Subcutaneous abdominal adipose tissue (tissue), 5 donors: ENCODE results near the gene FGFR1OP2.
"Not testable (repeated sequence)": the region's sequence is repeated elsewhere in the genome, so short reads cannot be mapped to it uniquely, and the experiment has no call there.

Source experiments
- H3K27ac ChIP-seq: one replicate; pipeline ENCODE4 v1.7.0; 2013; ENCODE audit warnings: low read depth, mild to moderate bottlenecking, inconsistent platforms, low read length, moderate library complexity
- H3K27me3 ChIP-seq, 5 donors: one replicate each; pipeline ENCODE4 v1.7.0; 2013; ENCODE audit warnings: low read length in 5 of 5, inconsistent platforms in 1 of 5; ENCODE audit not compliant: control insufficient read depth in 5 of 5, insufficient read depth in 4 of 5
- H3K36me3 ChIP-seq, 5 donors: one replicate each; pipeline ENCODE4 v1.7.0; 2013; ENCODE audit warnings: low read length in 5 of 5; ENCODE audit not compliant: control insufficient read depth in 5 of 5, insufficient read depth in 5 of 5
- H3K4me1 ChIP-seq, 5 donors: one replicate each; pipeline ENCODE4 v1.7.0; 2013; ENCODE audit warnings: low read length in 5 of 5, mild to moderate bottlenecking in 3 of 5, moderate library complexity in 1 of 5; ENCODE audit not compliant: control insufficient read depth in 5 of 5, insufficient read depth in 5 of 5
- H3K4me3 ChIP-seq, 5 donors: one replicate each; pipeline ENCODE4 v1.7.0; 2013; ENCODE audit warnings: low read length in 5 of 5, low read depth in 1 of 5
- H3K9ac ChIP-seq, 5 donors: one replicate each; pipeline ENCODE4 v1.7.0; 2013; ENCODE audit warnings: low read length in 5 of 5, mild to moderate bottlenecking in 4 of 5, moderate library complexity in 3 of 5
- H3K9me3 ChIP-seq, 5 donors: one replicate each; pipeline ENCODE4 v1.7.0; 2013; ENCODE audit warnings: low read length in 5 of 5; ENCODE audit not compliant: control insufficient read depth in 5 of 5
- donor health status: healthy.
- donor health status: healthy.
- donor health status: healthy.
- donor health status: healthy.
- donor health status: healthy.

FGFR1OP2 gene

GRCh38 chr12:26940516-26941214, 2.4 kb downstream of the FGFR1OP2 start:
- H3K9ac ChIP-seq: peak overlapping the region in 3 of 5 donors; percentile 30 to 99 (median 87)
- H3K4me1 ChIP-seq: peaks cover 6 to 57% (median 46%) of the 10 kb centered on the region in 5 donors
- H3K27ac ChIP-seq: no peak overlapping the region
- H3K9me3 ChIP-seq: no peaks in the 10 kb centered on the region
- H3K36me3 ChIP-seq: no peaks in the 10 kb centered on the region
- H3K4me3 ChIP-seq: no peak overlapping the region
- H3K27me3 ChIP-seq: no peaks in the 10 kb centered on the region

- Histone ChIP-seq H3K4me3 (no peak overlapping the region), H3K27me3 (no peaks in the 10 kb centered on the region)
Observed at GRCh38 chr12:26941215-26941594, 2.9 kb downstream of the FGFR1OP2 start.

GRCh38 chr12:26948309-26948708, 10.0 kb downstream of the FGFR1OP2 start:
- no peak overlapping the region for H3K27ac ChIP-seq

More at GRCh38 chr12:26941215-26941594, 2.9 kb downstream of the FGFR1OP2 start:
- no peak overlapping the region for H3K27ac ChIP-seq
- H3K4me1 ChIP-seq: peaks cover 6 to 51% (median 40%) of the 10 kb centered on the region in 5 donors
- peak overlapping the region in 1 of 5 donors; percentile 30 for H3K9ac ChIP-seq
- no peaks in the 10 kb centered on the region for H3K9me3 ChIP-seq
- no peaks in the 10 kb centered on the region for H3K36me3 ChIP-seq

GRCh38 chr12:26953447-26953846, 15.2 kb downstream of the FGFR1OP2 start:
- no peak overlapping the region for H3K27ac ChIP-seq
- peaks cover 0 to 6% (median 0%) of the 10 kb centered on the region in 5 donors for H3K4me1 ChIP-seq
- H3K36me3 ChIP-seq: peaks cover 9 to 16% (median 13%) of the 10 kb centered on the region in 5 donors
- H3K27me3 ChIP-seq: no peaks in the 10 kb centered on the region
- H3K9ac ChIP-seq: no peak overlapping the region
- peaks cover 0 to 3% (median 0%) of the 10 kb centered on the region in 5 donors for H3K9me3 ChIP-seq
- no peak overlapping the region for H3K4me3 ChIP-seq

More at GRCh38 chr12:26948309-26948708, 10.0 kb downstream of the FGFR1OP2 start:
- H3K4me3 ChIP-seq: no peak overlapping the region
- H3K9me3 ChIP-seq: peaks cover 0 to 8% (median 3%) of the 10 kb centered on the region in 5 donors
- peaks cover 0 to 2% (median 0%) of the 10 kb centered on the region in 5 donors for H3K4me1 ChIP-seq
- no peak overlapping the region for H3K9ac ChIP-seq
- no peaks in the 10 kb centered on the region for H3K27me3 ChIP-seq
- no peaks in the 10 kb centered on the region for H3K36me3 ChIP-seq

GRCh38 chr12:26954027-26954426, 15.8 kb downstream of the FGFR1OP2 start:
- peaks cover 0 to 6% (median 0%) of the 10 kb centered on the region in 5 donors for H3K4me1 ChIP-seq
- no peak overlapping the region for H3K4me3 ChIP-seq
- peaks cover 13 to 16% (median 15%) of the 10 kb centered on the region in 5 donors for H3K36me3 ChIP-seq
- no peak overlapping the region for H3K27ac ChIP-seq
- H3K9ac ChIP-seq: no peak overlapping the region
- H3K9me3 ChIP-seq: no peaks in the 10 kb centered on the region
- H3K27me3 ChIP-seq: no peaks in the 10 kb centered on the region

GRCh38 chr12:26961391-26961790, 23.1 kb downstream of the FGFR1OP2 start:
- not testable (repeated sequence) for H3K4me1 ChIP-seq, H3K4me3 ChIP-seq, H3K27me3 ChIP-seq, H3K9me3 ChIP-seq, H3K27ac ChIP-seq, H3K9ac ChIP-seq
- H3K36me3 ChIP-seq: peaks cover 27 to 52% (median 36%) of the 10 kb centered on the region in 5 donors

GRCh38 chr12:26961803-26962202, 23.5 kb downstream of the FGFR1OP2 start:
- H3K27ac ChIP-seq: no peak overlapping the region
- peaks cover 25 to 52% (median 35%) of the 10 kb centered on the region in 5 donors for H3K36me3 ChIP-seq
- no peaks in the 10 kb centered on the region for H3K9me3 ChIP-seq
- H3K9ac ChIP-seq: no peak overlapping the region
- no peak overlapping the region for H3K4me3 ChIP-seq
- no peaks in the 10 kb centered on the region for H3K27me3 ChIP-seq
- H3K4me1 ChIP-seq: no peaks in the 10 kb centered on the region

- Histone ChIP-seq H3K27ac (no peak overlapping the region), H3K9ac (no peak overlapping the region), H3K9me3 (no peaks in the 10 kb centered on the region), H3K27me3 (no peaks in the 10 kb centered on the region), H3K4me3 (no peak overlapping the region), H3K4me1 (no peaks in the 10 kb centered on the region), H3K36me3 (peaks cover 24 to 55% (median 31%) of the 10 kb centered on the region in 5 donors)
Observed at GRCh38 chr12:26963413-26963812, 25.1 kb downstream of the FGFR1OP2 start.

GRCh38 chr12:26966842-26967241, 28.6 kb downstream of the FGFR1OP2 start:
- Histone ChIP-seq H3K4me1 (no peaks in the 10 kb centered on the region), H3K4me3 (no peak overlapping the region), H3K27me3 (no peaks in the 10 kb centered on the region), H3K36me3 (peaks cover 18 to 38% (median 36%) of the 10 kb centered on the region in 5 donors), H3K9me3 (no peaks in the 10 kb centered on the region), H3K27ac (no peak overlapping the region), H3K9ac (no peak overlapping the region)

GRCh38 chr12:26970136-26970535, 31.9 kb downstream of the FGFR1OP2 start:
- no peaks in the 10 kb centered on the region for H3K27me3 ChIP-seq
- no peak overlapping the region for H3K9ac ChIP-seq
- H3K4me1 ChIP-seq: no peaks in the 10 kb centered on the region
- no peak overlapping the region for H3K4me3 ChIP-seq
- peaks cover 18 to 40% (median 24%) of the 10 kb centered on the region in 5 donors for H3K36me3 ChIP-seq
- no peak overlapping the region for H3K27ac ChIP-seq
- H3K9me3 ChIP-seq: no peaks in the 10 kb centered on the region
